H1 (cell line): ENCODE data around the gene SPECC1. TPM values are rescaled to one million over a fixed set of nuclear protein-coding genes. Genes with fewer than 3 reads are reported as not detected.

Source experiments
- CTCF ChIA-PET: fragments of 300-600 bp; sonication (Branson Sonifier 250); formaldehyde crosslinking; loops from one replicate; lab custom pipeline; 2021; ENCODE audit not compliant: partially characterized antibody; lab: Charles Lee
- POLR2A ChIA-PET: fragments of 300-600 bp; sonication (Branson Sonifier 250); formaldehyde crosslinking; loops from one replicate; lab custom pipeline; 2021; ENCODE audit warnings: inconsistent platforms; ENCODE audit not compliant: partially characterized antibody; lab: Charles Lee
- DNase-seq, 2 experiments: peaks; one replicate each; pipeline versions ENCODE4 v3.0.0 to v3.0.0-alpha.2; 2010 to 2022; ENCODE audit warnings: low spot score in 2 of 2, low read depth in 1 of 2, mixed read lengths in 1 of 2
- FAIRE-seq: peaks from 2 replicates; lab custom pipeline; 2011; peaks lifted over from hg19 to GRCh38; lab: Jason Lieb, UNC
- H2AFZ ChIP-seq: 2 replicates; pipeline ENCODE4 v1.8.1; 2012; ENCODE audit warnings: low read length, inconsistent platforms
- H2AK5ac ChIP-seq: 2 replicates; pipeline ENCODE4 v1.6.1; 2013; ENCODE audit warnings: low read depth, low read length
- H2BK120ac ChIP-seq: replicated peaks from 2 replicates; pipeline ENCODE3; 2013; ENCODE audit warnings: low read depth, low read length, inconsistent platforms
- H2BK12ac ChIP-seq: 2 replicates; pipeline ENCODE4 v1.6.1; 2013; ENCODE audit warnings: low read depth, low read length
- H2BK15ac ChIP-seq: 2 replicates; pipeline ENCODE4 v1.6.1; 2013; ENCODE audit warnings: low read length
- H2BK20ac ChIP-seq: 2 replicates; pipeline ENCODE4 v1.6.1; 2013; ENCODE audit warnings: low read length
- H2BK5ac ChIP-seq: 2 replicates; pipeline ENCODE4 v1.6.1; 2013; ENCODE audit warnings: low read depth, low read length
- H3K14ac ChIP-seq: 2 replicates; pipeline ENCODE4 v1.6.1; 2013; ENCODE audit warnings: inconsistent platforms; ENCODE audit not compliant: insufficient read length
- H3K18ac ChIP-seq: 2 replicates; pipeline ENCODE4 v1.6.1; 2013; ENCODE audit warnings: low read length; ENCODE audit errors: extremely low read depth
- H3K23ac ChIP-seq: 2 replicates; pipeline ENCODE4 v1.6.1; 2013; ENCODE audit warnings: inconsistent platforms; ENCODE audit not compliant: insufficient read length
- H3K23me2 ChIP-seq: 2 replicates; pipeline ENCODE4 v1.6.1; 2013; ENCODE audit warnings: low read depth, low read length
- H3K27ac ChIP-seq: 2 replicates; pipeline ENCODE4 v1.6.1; 2011; ENCODE audit warnings: low read depth, low read length, inconsistent platforms
- H3K27me3 ChIP-seq, 4 experiments: replicated peaks in 1 of 4; 1 replicate in 1 of 4; 2 replicates in 3 of 4; pipeline versions ENCODE4 v1.6.1 to v1.8.1; 2011 to 2013; ENCODE audit warnings: low read length in 3 of 4, mild to moderate bottlenecking in 3 of 4, inconsistent platforms in 2 of 4, mixed read lengths in 2 of 4, moderate library complexity in 1 of 4; ENCODE audit not compliant: control insufficient read depth in 3 of 4, insufficient read depth in 3 of 4; ENCODE audit errors: extremely low read depth in 1 of 4
- H3K36me3 ChIP-seq, 4 experiments: 2 replicates each; pipeline versions ENCODE4 v1.6.1 to v1.8.1; 2011 to 2013; ENCODE audit warnings: mild to moderate bottlenecking in 4 of 4, low read length in 3 of 4, moderate library complexity in 2 of 4, control low read depth in 1 of 4, inconsistent platforms in 1 of 4; ENCODE audit not compliant: insufficient read depth in 4 of 4, control insufficient read depth in 2 of 4
- H3K4ac ChIP-seq: replicated peaks from 2 replicates; pipeline ENCODE3; 2013; ENCODE audit warnings: low read length, low read depth, mixed read lengths, inconsistent platforms; ENCODE audit not compliant: insufficient read length
- H3K4me1 ChIP-seq, 4 experiments: replicated peaks in 1 of 4; 1 replicate in 1 of 4; 2 replicates in 3 of 4; pipeline versions ENCODE4 v1.6.1 to v1.8.1; 2011 to 2013; ENCODE audit warnings: low read length in 3 of 4, inconsistent platforms in 2 of 4, mixed read lengths in 1 of 4; ENCODE audit not compliant: insufficient read depth in 4 of 4, control insufficient read depth in 3 of 4
- H3K4me2 ChIP-seq, 2 experiments: 2 replicates each; pipeline versions ENCODE4 v1.6.1 to v1.8.1; 2011 to 2013; ENCODE audit warnings: low read depth in 2 of 2, low read length in 2 of 2, control low read depth in 1 of 2, inconsistent platforms in 1 of 2, mild to moderate bottlenecking in 1 of 2; ENCODE audit not compliant: insufficient read depth in 1 of 2
- H3K4me3 ChIP-seq, 4 experiments: fragments of 200-600, 300-600 bp in 1 of 4; sonication (generic), shearing (Covaris generic), sonication (Bioruptor Twin) in 1 of 4; 2 replicates each; pipeline versions ENCODE4 v1.5.1 to v1.8.1; 2011 to 2016; ENCODE audit warnings: low read length in 4 of 4, low read depth in 3 of 4, control low read depth in 2 of 4, inconsistent platforms in 2 of 4, mild to moderate bottlenecking in 2 of 4, mixed read lengths in 1 of 4, moderate library complexity in 1 of 4; ENCODE audit not compliant: insufficient read depth in 2 of 4; ENCODE audit errors: extremely low read depth in 1 of 4
- H3K56ac ChIP-seq: replicated peaks from 2 replicates; pipeline ENCODE3; 2013; ENCODE audit warnings: low read depth, mild to moderate bottlenecking, mixed read lengths, low read length, inconsistent platforms; ENCODE audit not compliant: insufficient read length
- H3K79me1 ChIP-seq: 2 replicates; pipeline ENCODE4 v1.6.1; 2013; ENCODE audit warnings: low read depth, low read length, control low read depth
- H3K79me2 ChIP-seq, 2 experiments: 2 replicates each; pipeline versions ENCODE4 v1.6.1 to v1.8.1; 2012 to 2013; ENCODE audit warnings: low read length in 2 of 2, mild to moderate bottlenecking in 2 of 2, inconsistent platforms in 1 of 2; ENCODE audit not compliant: insufficient read depth in 2 of 2, control insufficient read depth in 1 of 2
- H3K9ac ChIP-seq, 4 experiments: replicated peaks in 1 of 4; 1 replicate in 1 of 4; 2 replicates in 3 of 4; pipeline versions ENCODE4 v1.6.1 to v1.8.1; 2011 to 2013; ENCODE audit warnings: low read depth in 3 of 4, low read length in 3 of 4, control low read depth in 2 of 4, mild to moderate bottlenecking in 2 of 4, moderate library complexity in 2 of 4, inconsistent platforms in 1 of 4; ENCODE audit errors: extremely low read depth in 1 of 4
- H3K9me3 ChIP-seq, 2 experiments: 2 replicates each; pipeline versions ENCODE4 v1.6.1 to v1.8.1; 2012 to 2013; ENCODE audit warnings: mild to moderate bottlenecking in 2 of 2, moderate library complexity in 2 of 2, control low read depth in 1 of 2, inconsistent platforms in 1 of 2, low read depth in 1 of 2, low read length in 1 of 2, mixed read lengths in 1 of 2; ENCODE audit not compliant: insufficient read depth in 2 of 2
- H4K20me1 ChIP-seq, 2 experiments: replicated peaks in 1 of 2; 2 replicates each; pipeline versions ENCODE3 to v1.8.1; 2011 to 2013; ENCODE audit warnings: inconsistent platforms in 2 of 2, low read length in 2 of 2, mild to moderate bottlenecking in 1 of 2; ENCODE audit not compliant: insufficient read depth in 2 of 2, control insufficient read depth in 1 of 2
- H4K5ac ChIP-seq: 2 replicates; pipeline ENCODE4 v1.6.1; 2013; ENCODE audit warnings: low read length, low read depth, mixed read lengths, inconsistent platforms; ENCODE audit not compliant: insufficient read length
- H4K8ac ChIP-seq: 2 replicates; pipeline ENCODE4 v1.8.0; 2013; ENCODE audit warnings: mild to moderate bottlenecking, moderate library complexity, low read length, inconsistent platforms; ENCODE audit not compliant: insufficient read depth; ENCODE audit errors: extremely low read depth
- H4K91ac ChIP-seq: replicated peaks from 2 replicates; pipeline ENCODE3; 2013; ENCODE audit warnings: low read length, mixed read lengths, inconsistent platforms; ENCODE audit not compliant: insufficient read length
- ATF2 ChIP-seq: IDR thresholded peaks from 2 replicates; pipeline ENCODE4 v1.6.1; 2012; ENCODE audit warnings: low read length, inconsistent platforms
- GTF2F1 ChIP-seq: IDR thresholded peaks from 2 replicates; pipeline ENCODE4 v1.6.1; 2012; ENCODE audit warnings: low read depth, low read length, improper control_type of control experiment, borderline replicate concordance
- HDAC2 ChIP-seq, 2 experiments: fragments of 300-600 bp in 1 of 2; sonication (generic) in 1 of 2; IDR thresholded peaks; 2 replicates each; pipeline ENCODE4 v1.6.1; 2011 to 2012; ENCODE audit warnings: low read depth in 2 of 2, low read length in 2 of 2, mild to moderate bottlenecking in 2 of 2, moderate library complexity in 2 of 2, borderline replicate concordance in 1 of 2, inconsistent platforms in 1 of 2
- KDM1A ChIP-seq: fragments of 200-600, 300-600 bp; sonication (generic); IDR thresholded peaks from 2 replicates; pipeline ENCODE4 v1.7.1; 2016; ENCODE audit warnings: mild to moderate bottlenecking, low read length, borderline replicate concordance
- KDM4A ChIP-seq: IDR thresholded peaks from one replicate; pipeline ENCODE4 v1.7.1; 2012; ENCODE audit warnings: low read depth, mild to moderate bottlenecking, moderate library complexity, low read length, inconsistent platforms; ENCODE audit not compliant: severe bottlenecking
- RBBP5 ChIP-seq: IDR thresholded peaks from 2 replicates; pipeline ENCODE4 v1.7.1; 2012; ENCODE audit warnings: low read depth, mild to moderate bottlenecking, inconsistent platforms, low read length, moderate library complexity, borderline replicate concordance
- RFX5 ChIP-seq: IDR thresholded peaks from 2 replicates; pipeline ENCODE4 v1.6.1; 2011; ENCODE audit warnings: low read depth, low read length, improper control_type of control experiment, borderline replicate concordance
- SIN3A ChIP-seq, 2 experiments: IDR thresholded peaks in 1 of 2; conservative IDR thresholded peaks in 1 of 2; 2 replicates each; pipeline ENCODE4 v1.6.1; 2011 to 2012; ENCODE audit warnings: low read length in 2 of 2, improper control_type of control experiment in 1 of 2, low read depth in 1 of 2, mild to moderate bottlenecking in 1 of 2
- SP2 ChIP-seq: IDR thresholded peaks from 2 replicates; pipeline ENCODE4 v1.6.1; 2012; ENCODE audit warnings: mild to moderate bottlenecking, low read length, inconsistent platforms
- USF2 ChIP-seq: IDR thresholded peaks from 2 replicates; pipeline ENCODE4 v1.6.1; 2011; ENCODE audit warnings: low read length, improper control_type of control experiment
- WGBS, 2 experiments: shearing (Covaris generic) in 1 of 2; methylation state at CpG; one replicate each; pipeline versions ENCODE4 v1.1.6 to v1.1.7; 2013 to 2015; ENCODE audit warnings: low lambda C conversion rate in 2 of 2, mixed read lengths in 2 of 2, inconsistent platforms in 1 of 2, low coverage in 1 of 2, missing lambda C conversion rate in 1 of 2; ENCODE audit not compliant: insufficient replicate concordance in 2 of 2, insufficient coverage in 1 of 2, insufficient read length in 1 of 2; ENCODE audit errors: extremely low coverage in 1 of 2, missing lambda C conversion rate in 1 of 2; 5-methylcytosine and 5-hydroxymethylcytosine counted together
- polyA plus RNA-seq, 7 experiments: library from polyadenylated mRNA; depleted of rRNA in 3 of 7; stranded (reverse) in 5 of 7; unstranded in 2 of 7; fragments of >200 nt in 5 of 7; fragments of 200-250 nt in 2 of 7; gene quantifications; 1 replicate in 5 of 7; 2 replicates in 1 of 7; 4 replicates in 1 of 7; pipeline versions ENCODE4 v1.2.1 to v1.2.3, GENCODE V29; 2011 to 2013; ENCODE audit warnings: missing spikeins in 2 of 7, mixed read lengths in 2 of 7
- total RNA-seq: library from RNA; stranded (reverse); fragmentation: NEBNext Ultra II Directional; extraction: Animal tissue kit (Norgen Biotek cat#: 25700); gene quantifications from 2 replicates; pipeline ENCODE4 v1.2.1, GENCODE V29; 2021

SPECC1 gene
- total and polyA plus RNA-seq, 2 of the 8 experiments (the other 6 are each of a cell fraction or from before 2014, with no cell fraction given), result 35.8 to 87.9 TPM

GRCh38 chr17:19996086-19996485, 13.1 kb upstream of the SPECC1 start:
- ChIA-PET CTCF (interaction anchor here (0.7 to 1.6 kb wide), 4 partner anchors 12 to 125 kb away, joined by 3 to 6 read pairs (median 4); partner anchors contain the start of gene SPECC1), POLR2A (interaction anchor here (2.1 kb wide), 1 partner anchor 19 kb away, joined by 9 read pairs; the partner anchor contains the start of gene AKAP10)
- Histone ChIP-seq H2BK20ac (no peak overlapping the region), H3K9me3 (no peaks in the 10 kb centered on the region), H3K4ac (no peak overlapping the region), H3K36me3 (no peaks in the 10 kb centered on the region), H2BK15ac (no peak overlapping the region), H2AK5ac (no peak overlapping the region), H3K4me2 (no peak overlapping the region), H4K5ac (no peak overlapping the region), H4K91ac (no peak overlapping the region), H3K18ac (no peak overlapping the region), H3K4me3 (no peak overlapping the region; a peak in 1 of 8 replicates), H4K8ac (no peak overlapping the region), H2AFZ (no peak overlapping the region), H3K23me2 (no peaks in the 10 kb centered on the region), H3K23ac (no peak overlapping the region), H3K27me3 (no peaks in the 10 kb centered on the region), H3K4me1 (no peaks in the 10 kb centered on the region), H2BK120ac (no peak overlapping the region), H3K27ac (no peak overlapping the region), H3K14ac (no peak overlapping the region), H3K79me1 (no peaks in the 10 kb centered on the region), H2BK5ac (no peak overlapping the region), H3K79me2 (no peaks in the 10 kb centered on the region), H3K56ac (no peak overlapping the region), H3K9ac (no peak overlapping the region), H2BK12ac (no peak overlapping the region), H4K20me1 (no peaks in the 10 kb centered on the region)
- FAIRE-seq (no peak), DNase-seq (no peak)
- WGBS, 2 experiments, result 86% methylated on average over 1 of the region's 1 CpG; no CpG with 5 or more reads in 1 of the 2 experiments
- TF ChIP-seq RFX5 (no peak), SP2 (no peak), KDM4A (no peak), ATF2 (no peak), USF2 (no peak), KDM1A (no peak), RBBP5 (no peak), GTF2F1 (no peak), HDAC2 (IDR thresholded peaks at IDR 0.05; ENCODE audit: borderline replicate concordance in 1 of 2, low read depth in 2 of 2, low read length in 2 of 2) (no peak), SIN3A (conservative IDR thresholded peaks at IDR 0.05 in 1 of 2, IDR thresholded peaks at IDR 0.05 in 1 of 2; ENCODE audit: low read depth in 1 of 2, low read length in 2 of 2) (no peak)
